ENCODE measurements around the gene RGS10.
A peak's percentile ranks its signal among the peaks of the same experiment; 100 is the strongest.

The RGS10 gene

GRCh38 chr10:119542988-119543813 is 682 bp upstream of the RGS10 start (continued):
- TF ChIP-seq ZNF214 (tag by site-specific recombination; IDR thresholded peaks at IDR 0.05; ENCODE audit: borderline replicate concordance) (no peak), ZSCAN16 (tag by site-specific recombination; IDR thresholded peaks at IDR 0.05) (no peak), ZNF341 (tag by site-specific recombination; IDR thresholded peaks at IDR 0.05; ENCODE audit: low read depth) (no peak), ZNF449 (tag by site-specific recombination; IDR thresholded peaks at IDR 0.05) (no peak; the same call in none of the 2 replicates), GLI4 (tag by site-specific recombination; IDR thresholded peaks at IDR 0.05) (no peak), ZNF560 (tag by site-specific recombination; IDR thresholded peaks at IDR 0.05; ENCODE audit: borderline replicate concordance) (no peak), ZNF280C (tag by site-specific recombination; IDR thresholded peaks at IDR 0.05) (no peak), PRDM10 (tag by site-specific recombination; IDR thresholded peaks at IDR 0.05) (no peak), KLF8 (tag by site-specific recombination; IDR thresholded peaks at IDR 0.05) (peak; percentile 6; the same call in 1 of the 2 replicates), ZNF513 (tag by site-specific recombination; IDR thresholded peaks at IDR 0.05) (no peak; the same call in 1 of the 2 replicates), INSM2 (tag by site-specific recombination; IDR thresholded peaks at IDR 0.05) (no peak), ZNF785 (tag by site-specific recombination; IDR thresholded peaks at IDR 0.05) (no peak), ZNF677 (tag by site-specific recombination; IDR thresholded peaks at IDR 0.05) (0 out of 2 replicates have a peak, but pooled peaks have one; percentile 24), HIC1 (tag by site-specific recombination; IDR thresholded peaks at IDR 0.05) (no peak; the same call in 1 of the 2 replicates), ZNF146 (tag by site-specific recombination; IDR thresholded peaks at IDR 0.05) (no peak; the same call in 1 of the 2 replicates), ZNF792 (tag by site-specific recombination; IDR thresholded peaks at IDR 0.05) (no peak), ZNF776 (tag by site-specific recombination; IDR thresholded peaks at IDR 0.05; ENCODE audit: borderline replicate concordance) (no peak), ZNF768 (tag by site-specific recombination; IDR thresholded peaks at IDR 0.05) (no peak), ZNF280D (tag by site-specific recombination; IDR thresholded peaks at IDR 0.05) (no peak), ZNF416 (tag by site-specific recombination; IDR thresholded peaks at IDR 0.05) (no peak), ZNF654 (tag by site-specific recombination; IDR thresholded peaks at IDR 0.05; ENCODE audit: low read depth) (peak; percentile 15; the same call in 1 of the 2 replicates), ZNF626 (tag by site-specific recombination; IDR thresholded peaks at IDR 0.05) (no peak)

Measured in HEK293 (cell line).